ENCODE measurements around the gene MUCL3.
"Not testable (repeated sequence)": the region's sequence is repeated elsewhere in the genome, so short reads cannot be mapped to it uniquely, and the experiment has no call there.

The MUCL3 gene

GRCh38 chr6:30942338-30943060 lies 1.7 kb downstream of the MUCL3 start:
- DNase-seq = no peak

- DNase-seq = no peak
Measured at GRCh38 chr6:30944051-30944450, 3.3 kb downstream of the MUCL3 start.

GRCh38 chr6:30945281-30945680 lies 4.5 kb downstream of the MUCL3 start:
- no peak for DNase-seq

GRCh38 chr6:30947231-30947630 lies 6.5 kb downstream of the MUCL3 start:
- DNase-seq = no peak

GRCh38 chr6:30948811-30949210 lies 8.0 kb downstream of the MUCL3 start:
- DNase-seq = no peak

- no peak for DNase-seq
Measured at GRCh38 chr6:30951907-30952469, 11.2 kb downstream of the MUCL3 start.

- DNase-seq = no peak
Measured at GRCh38 chr6:30954631-30955366, 14.0 kb downstream of the MUCL3 start.

GRCh38 chr6:30955367-30956042 lies 14.7 kb downstream of the MUCL3 start:
- DNase-seq = no peak

GRCh38 chr6:30957716-30958115 lies 16.9 kb downstream of the MUCL3 start:
- DNase-seq = no peak

- no peak for DNase-seq
Measured at GRCh38 chr6:30960907-30961673, 20.3 kb downstream of the MUCL3 start.

GRCh38 chr6:30962716-30963115 lies 21.9 kb downstream of the MUCL3 start:
- no peak for DNase-seq

GRCh38 chr6:30963641-30964040 lies 22.9 kb downstream of the MUCL3 start:
- DNase-seq = no peak

GRCh38 chr6:30964075-30964474 lies 23.3 kb downstream of the MUCL3 start:
- no peak for DNase-seq

GRCh38 chr6:30965140-30965601 lies 24.4 kb downstream of the MUCL3 start:
- DNase-seq = no peak

- DNase-seq = no peak
Measured at GRCh38 chr6:30966154-30966553, 25.4 kb downstream of the MUCL3 start.

- DNase-seq = not testable (repeated sequence)
Measured at GRCh38 chr6:30969171-30969570, 28.4 kb downstream of the MUCL3 start.

- DNase-seq = no peak
Measured at GRCh38 chr6:30970946-30971345, 30.2 kb downstream of the MUCL3 start.

- no peak for DNase-seq
Measured at GRCh38 chr6:30972816-30973215, 32.0 kb downstream of the MUCL3 start.

GRCh38 chr6:30974490-30975252 lies 33.9 kb downstream of the MUCL3 start:
- no peak for DNase-seq

- DNase-seq = no peak
Measured at GRCh38 chr6:30979141-30979540, 38.4 kb downstream of the MUCL3 start.

- no peak for DNase-seq
Measured at GRCh38 chr6:30979690-30980089, 38.9 kb downstream of the MUCL3 start.
